Esophagus squamous epithelium (tissue), 4 donors: ENCODE measurements around the gene CACNB2.

Experiments
- CTCF ChIP-seq, 6 experiments: fragments of 450-650 bp in 4 of 6; fragments of 200-600 bp in 2 of 6; sonication (generic) in 2 of 6; IDR thresholded peaks; one replicate each; pipeline ENCODE4 v1.5.1; 2016 to 2019; ENCODE audit warnings: antibody characterized with exemption in 6 of 6, mild to moderate bottlenecking in 4 of 6, moderate library complexity in 4 of 6
- POLR2A ChIP-seq, 4 donors: fragments of 450-650 bp; IDR thresholded peaks; one replicate each; pipeline ENCODE4 v1.6.1; 2017; ENCODE audit warnings: antibody characterized with exemption in 4 of 4, mild to moderate bottlenecking in 4 of 4, moderate library complexity in 3 of 4

- no peak for TF ChIP-seq CTCF (IDR thresholded peaks at IDR 0.05)
- TF ChIP-seq POLR2A (IDR thresholded peaks at IDR 0.05): no peak
Observed at GRCh38 chr10:18556522-18557147, 416.4 kb downstream of the CACNB2 start.
